ENCODE measurements around the gene PLB1.

DNA sequence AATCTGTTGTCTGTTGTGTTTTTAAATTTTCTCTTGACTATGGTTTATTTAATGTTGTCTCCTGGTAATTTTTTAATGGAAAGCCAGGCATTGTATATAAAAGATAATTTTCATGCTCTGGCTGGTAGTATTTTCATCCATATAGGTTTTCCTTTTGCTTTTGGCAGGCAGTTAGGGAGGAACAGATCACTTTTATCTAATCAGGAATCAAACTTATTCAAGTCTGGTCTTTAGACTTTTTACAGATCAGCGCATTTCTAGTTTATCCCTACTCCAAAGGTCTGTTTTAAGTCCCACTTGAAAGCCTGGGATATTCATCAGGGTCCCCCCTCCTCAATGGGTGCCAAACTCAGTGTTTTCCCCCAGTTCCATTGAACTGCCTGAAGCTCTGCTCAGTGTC is 17.2 kb downstream of the PLB1 start:
- TF ChIP-seq, protein P1, sequence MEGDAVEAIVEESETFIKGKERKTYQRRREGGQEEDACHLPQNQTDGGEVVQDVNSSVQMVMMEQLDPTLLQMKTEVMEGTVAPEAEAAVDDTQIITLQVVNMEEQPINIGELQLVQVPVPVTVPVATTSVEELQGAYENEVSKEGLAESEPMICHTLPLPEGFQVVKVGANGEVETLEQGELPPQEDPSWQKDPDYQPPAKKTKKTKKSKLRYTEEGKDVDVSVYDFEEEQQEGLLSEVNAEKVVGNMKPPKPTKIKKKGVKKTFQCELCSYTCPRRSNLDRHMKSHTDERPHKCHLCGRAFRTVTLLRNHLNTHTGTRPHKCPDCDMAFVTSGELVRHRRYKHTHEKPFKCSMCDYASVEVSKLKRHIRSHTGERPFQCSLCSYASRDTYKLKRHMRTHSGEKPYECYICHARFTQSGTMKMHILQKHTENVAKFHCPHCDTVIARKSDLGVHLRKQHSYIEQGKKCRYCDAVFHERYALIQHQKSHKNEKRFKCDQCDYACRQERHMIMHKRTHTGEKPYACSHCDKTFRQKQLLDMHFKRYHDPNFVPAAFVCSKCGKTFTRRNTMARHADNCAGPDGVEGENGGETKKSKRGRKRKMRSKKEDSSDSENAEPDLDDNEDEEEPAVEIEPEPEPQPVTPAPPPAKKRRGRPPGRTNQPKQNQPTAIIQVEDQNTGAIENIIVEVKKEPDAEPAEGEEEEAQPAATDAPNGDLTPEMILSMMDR (IDR thresholded peaks at IDR 0.05; ENCODE audit: low read length), result no peak
- no peak for TF ChIP-seq EZH2 (optimal IDR thresholded peaks at IDR 0.05; ENCODE audit: low read depth, low read length)
- TF ChIP-seq EZH2phosphoT487 (IDR thresholded peaks at IDR 0.05; ENCODE audit: low read length), result no peak

Measured in MM.1S (cell line).